ENCODE data around the gene TMEM79.
"Not testable (repeated sequence)": the region's sequence is repeated elsewhere in the genome, so short reads cannot be mapped to it uniquely, and the experiment has no call there.

DNA sequence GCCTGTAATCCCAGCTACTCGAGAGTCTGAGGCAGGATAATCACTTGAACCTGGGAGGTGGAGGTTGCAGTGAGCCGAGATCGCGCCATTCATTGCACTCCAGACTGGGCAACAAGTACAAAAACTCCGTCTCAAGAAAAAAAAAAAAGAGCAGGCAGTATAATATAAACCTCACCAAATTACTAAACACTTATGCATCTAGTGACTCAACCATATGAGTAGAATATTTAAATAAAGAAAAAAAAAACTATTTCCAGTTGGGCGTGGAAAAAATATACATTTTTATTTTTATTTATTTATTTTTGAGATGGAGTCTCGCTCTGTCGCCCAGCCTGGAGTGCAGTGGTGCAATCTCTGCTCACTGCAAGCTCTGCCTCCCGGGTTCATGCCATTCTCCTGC is 39.1 kb downstream of the TMEM79 start:
- TF ChIP-seq EZH2phosphoT487 (IDR thresholded peaks at IDR 0.05; ENCODE audit: low read depth, severe bottlenecking, unreplicated experiment); CTCF (IDR thresholded peaks at IDR 0.05; ENCODE audit: poor library complexity): not testable (repeated sequence)

All from hepatocyte (in vitro differentiated cells).